Dendritic cell treated with granulocyte-macrophage colony-stimulating factor and Interleukin-4, amounts not matched to agents 40 ng/mL and 50 ng/mL, for 4 days (primary cell): ENCODE measurements around the gene EPS15.
A peak's percentile ranks its signal among the peaks of the same experiment; 100 is the strongest.
"Not testable (repeated sequence)": the region's sequence is repeated elsewhere in the genome, so short reads cannot be mapped to it uniquely, and the experiment has no call there.

ENCODE experiments used
- H3K27ac Mint-ChIP-seq: one replicate; pipeline ENCODE4 v1.8.0; 2022; ENCODE audit warnings: mild to moderate bottlenecking, mixed read lengths
- H3K27me3 Mint-ChIP-seq: one replicate; pipeline ENCODE4 v1.8.0; 2022; ENCODE audit warnings: mild to moderate bottlenecking, mixed read lengths
- H3K36me3 Mint-ChIP-seq: one replicate; pipeline ENCODE4 v1.8.0; 2022; ENCODE audit warnings: low read depth, mixed read lengths
- H3K4me1 Mint-ChIP-seq: one replicate; pipeline ENCODE4 v1.8.0; 2022; ENCODE audit warnings: low read depth, mixed read lengths
- H3K4me3 Mint-ChIP-seq: one replicate; pipeline ENCODE4 v1.8.0; 2022; ENCODE audit warnings: mild to moderate bottlenecking, moderate library complexity, mixed read lengths
- H3K9me3 Mint-ChIP-seq: one replicate; pipeline ENCODE4 v1.8.0; 2022; ENCODE audit warnings: mixed read lengths
- intact Hi-C: fragments of 100-400 bp; cut with micrococcal nuclease; formaldehyde crosslinking; loops from one replicate; pipeline ENCODE4 v1.15.0; 2022

EPS15 gene

DNA sequence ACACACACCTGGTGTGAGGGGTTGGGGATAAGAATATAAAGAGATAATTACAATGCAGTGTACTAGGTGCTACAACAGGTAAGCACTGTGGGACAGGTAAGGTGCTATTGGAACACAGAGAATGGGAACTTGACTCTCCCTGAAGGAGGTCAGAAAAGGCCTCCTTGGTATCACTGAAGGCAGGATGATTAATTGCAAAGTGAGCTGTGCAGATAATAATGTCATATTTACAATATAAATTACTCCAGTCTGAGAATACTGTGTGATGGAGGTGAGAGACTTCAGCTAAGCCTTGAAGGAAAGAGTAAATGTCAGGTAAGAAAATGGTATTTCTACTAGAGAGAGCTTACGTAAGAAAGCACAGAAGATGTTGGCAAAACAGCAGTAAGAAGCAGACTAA is 91.6 kb downstream of the EPS15 start:
- Mint-ChIP-seq H3K4me3 (no peak overlapping the region), H3K4me1 (no peaks in the 10 kb centered on the region), H3K36me3 (peaks cover 82% of the 10 kb centered on the region), H3K27me3 (no peaks in the 10 kb centered on the region), H3K9me3 (no peaks in the 10 kb centered on the region), H3K27ac (no peak overlapping the region)
- intact Hi-C loops, result no loop called here

DNA sequence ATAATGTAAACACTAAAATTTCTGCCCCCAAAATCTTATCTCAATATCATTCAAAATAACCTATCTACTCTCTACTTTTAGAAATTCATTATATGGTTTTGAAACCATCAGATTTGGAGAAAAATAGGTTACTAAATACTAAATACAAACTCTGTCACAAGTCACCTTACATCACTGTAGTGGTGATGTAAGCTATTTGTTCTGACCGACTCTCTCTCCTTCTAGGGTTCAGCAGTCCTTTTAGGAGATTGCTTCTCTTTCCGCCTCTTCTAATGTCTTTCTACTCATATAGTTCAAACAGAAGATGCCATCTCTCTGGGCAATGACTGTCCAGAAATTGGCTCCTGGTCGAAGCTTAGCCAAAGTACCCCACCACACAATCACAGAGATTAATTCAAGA is 93.1 kb downstream of the EPS15 start:
- no peaks in the 10 kb centered on the region for H3K4me1 Mint-ChIP-seq
- H3K4me3 Mint-ChIP-seq, result no peak overlapping the region
- H3K36me3 Mint-ChIP-seq, result peaks cover 94% of the 10 kb centered on the region
- no peak overlapping the region for H3K27ac Mint-ChIP-seq
- no peaks in the 10 kb centered on the region for H3K27me3 Mint-ChIP-seq
- intact Hi-C loops, result no loop called here
- no peaks in the 10 kb centered on the region for H3K9me3 Mint-ChIP-seq

DNA sequence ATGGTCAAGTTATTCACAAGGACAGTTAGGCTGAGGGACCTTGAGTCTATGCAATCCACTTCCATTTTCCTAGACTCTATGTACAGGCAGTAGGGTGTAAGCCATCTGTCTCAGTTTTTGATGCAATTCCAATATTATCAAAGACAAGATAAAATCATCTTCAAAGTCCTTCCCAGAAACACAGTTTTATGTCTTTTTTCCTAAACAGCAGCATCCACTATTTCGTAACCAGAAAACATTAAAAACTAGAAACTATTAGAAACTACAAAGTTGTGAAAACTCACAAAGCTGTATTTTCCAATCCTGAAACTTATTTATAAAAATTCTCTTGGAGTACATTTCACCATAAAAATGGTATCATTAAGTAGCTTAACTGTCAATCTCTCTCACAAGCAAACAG is 93.8 kb downstream of the EPS15 start:
- no peak overlapping the region for H3K4me3 Mint-ChIP-seq
- no peaks in the 10 kb centered on the region for H3K27me3 Mint-ChIP-seq
- intact Hi-C loops, result no loop called here
- peaks cover 94% of the 10 kb centered on the region for H3K36me3 Mint-ChIP-seq
- H3K27ac Mint-ChIP-seq, result no peak overlapping the region
- H3K4me1 Mint-ChIP-seq, result no peaks in the 10 kb centered on the region
- no peaks in the 10 kb centered on the region for H3K9me3 Mint-ChIP-seq

DNA sequence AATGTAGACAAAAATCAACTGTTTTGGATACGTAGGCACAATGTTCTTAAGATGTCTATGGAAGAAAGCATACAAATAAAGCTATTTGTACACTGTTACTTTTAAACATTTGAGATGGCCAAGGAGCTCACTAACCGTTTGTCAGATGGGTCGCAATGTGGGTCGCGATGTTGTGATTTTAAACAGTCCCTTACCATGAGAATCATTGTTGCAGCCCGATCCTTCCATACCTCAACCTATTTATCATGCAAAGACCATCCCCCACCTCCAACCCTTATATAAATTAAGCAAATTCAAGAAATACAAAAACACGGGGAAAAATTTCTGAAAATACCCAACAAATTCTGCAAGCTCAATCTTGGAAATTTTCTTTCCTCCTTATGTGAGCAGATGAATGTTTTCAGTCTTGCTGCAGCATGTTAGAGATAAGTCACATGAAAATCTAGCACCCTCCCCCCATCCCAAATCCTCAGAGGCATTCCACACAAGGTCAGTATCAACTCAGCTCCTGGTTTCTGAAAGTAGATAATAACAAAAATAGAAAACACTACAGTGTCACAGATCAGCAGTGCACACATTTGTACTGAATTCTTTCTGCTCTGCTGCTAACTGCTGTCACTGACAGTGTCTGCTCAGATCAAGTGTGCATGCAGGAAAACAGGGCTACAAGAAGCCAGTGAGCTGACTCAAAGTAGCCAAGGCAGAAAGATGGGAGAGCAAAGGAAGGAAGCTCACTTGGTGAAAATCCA is 95.8 kb downstream of the EPS15 start:
- Mint-ChIP-seq H3K27ac (peak overlapping the region; percentile 36), H3K4me3 (no peak overlapping the region), H3K9me3 (no peaks in the 10 kb centered on the region), H3K36me3 (peaks cover 92% of the 10 kb centered on the region), H3K4me1 (peaks cover 3% of the 10 kb centered on the region), H3K27me3 (no peaks in the 10 kb centered on the region)
- intact Hi-C loops, result no loop called here

DNA sequence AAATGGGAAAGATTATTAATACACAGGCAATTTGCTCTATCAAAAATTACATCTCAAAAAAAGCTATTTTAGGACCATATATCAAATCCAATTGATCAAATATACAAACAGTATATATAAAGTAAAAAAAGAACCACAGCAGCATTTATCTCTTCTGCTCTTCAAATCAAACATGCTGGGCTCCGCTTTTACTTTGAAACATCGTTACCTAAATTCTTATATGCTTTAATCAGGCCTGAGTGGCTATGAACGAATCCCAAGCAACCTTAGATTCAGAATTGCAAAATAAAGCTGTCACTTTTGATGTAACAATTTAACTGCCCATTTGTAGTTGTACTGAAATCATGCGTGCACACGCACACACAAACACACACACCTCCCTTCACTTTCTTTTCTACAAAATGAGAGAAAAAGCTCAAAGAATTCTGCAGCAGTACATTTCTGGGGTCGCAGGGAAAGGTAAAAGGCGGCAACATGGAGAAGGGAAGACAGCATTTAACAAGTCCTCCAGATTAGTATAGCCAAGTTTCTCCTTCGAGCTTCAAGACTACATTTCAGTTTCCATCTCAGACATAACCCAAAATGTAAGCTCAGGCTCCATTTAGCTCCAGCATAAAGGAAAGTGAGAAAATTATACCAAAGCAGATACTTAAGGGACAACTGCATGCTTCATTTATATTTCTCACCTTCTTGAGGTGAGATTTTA is 96.5 kb downstream of the EPS15 start:
- Mint-ChIP-seq H3K27me3 (no peaks in the 10 kb centered on the region), H3K9me3 (no peaks in the 10 kb centered on the region), H3K36me3 (peaks cover 92% of the 10 kb centered on the region), H3K27ac (no peak overlapping the region), H3K4me1 (peaks cover 6% of the 10 kb centered on the region), H3K4me3 (no peak overlapping the region)
- intact Hi-C loops, result no loop called here

DNA sequence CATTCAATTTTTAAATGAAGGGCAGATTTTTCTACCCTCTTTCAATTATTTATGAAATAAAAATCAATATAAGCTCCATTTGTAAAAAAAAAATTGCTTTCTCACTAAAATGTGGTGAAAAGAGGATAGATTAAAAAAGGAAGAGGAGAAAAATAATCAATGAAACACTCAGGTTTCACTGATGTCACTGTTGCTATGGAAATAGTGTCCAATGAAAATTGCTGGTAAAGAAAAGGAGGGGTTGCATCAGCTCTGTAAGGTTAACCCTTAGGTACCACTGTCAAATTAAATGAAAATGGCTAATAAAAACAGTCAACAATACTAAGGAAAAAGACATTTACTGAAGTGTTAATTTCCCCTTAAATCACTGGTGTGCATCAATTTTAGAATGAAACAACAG is 97.1 kb downstream of the EPS15 start:
- Mint-ChIP-seq H3K27me3 (no peaks in the 10 kb centered on the region), H3K27ac (no peak overlapping the region), H3K4me1 (peaks cover 6% of the 10 kb centered on the region), H3K4me3 (no peak overlapping the region), H3K36me3 (peaks cover 90% of the 10 kb centered on the region), H3K9me3 (no peaks in the 10 kb centered on the region)
- intact Hi-C loops, result no loop called here

DNA sequence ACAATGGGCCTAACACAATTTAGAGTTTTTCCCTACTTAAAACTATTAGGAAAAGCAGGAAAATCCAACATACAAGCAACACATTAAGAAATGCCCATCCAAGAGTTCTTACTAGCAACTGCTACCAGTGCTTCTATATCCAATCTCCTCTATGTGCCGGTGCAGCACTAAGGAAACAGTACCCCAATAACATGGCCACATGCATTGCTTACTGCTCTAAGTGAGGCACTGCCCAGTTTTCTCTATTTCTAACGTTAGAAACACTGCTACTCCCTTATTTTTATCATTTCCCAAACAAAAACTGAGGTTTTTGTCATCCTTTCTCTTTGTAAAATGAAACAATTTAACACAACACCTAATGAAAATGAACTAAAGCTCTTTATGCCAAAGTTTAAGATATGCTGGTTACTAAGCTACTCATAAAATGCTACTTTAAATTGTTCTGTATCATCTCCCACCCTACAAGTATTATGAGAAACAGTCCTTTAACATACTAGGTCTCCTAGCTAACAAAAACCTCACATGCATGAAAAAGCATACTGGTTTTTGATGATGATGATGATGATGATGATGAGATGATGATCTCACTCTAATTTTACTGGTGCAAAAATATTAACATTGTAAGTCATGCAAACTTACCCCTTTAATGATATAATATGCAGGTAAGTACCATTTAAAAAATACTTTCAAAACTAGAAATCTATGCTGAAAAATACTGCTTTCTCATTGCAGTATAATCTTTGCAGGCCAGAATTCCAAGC is 98.0 kb downstream of the EPS15 start:
- peak overlapping the region; percentile 41 for H3K27ac Mint-ChIP-seq

DNA sequence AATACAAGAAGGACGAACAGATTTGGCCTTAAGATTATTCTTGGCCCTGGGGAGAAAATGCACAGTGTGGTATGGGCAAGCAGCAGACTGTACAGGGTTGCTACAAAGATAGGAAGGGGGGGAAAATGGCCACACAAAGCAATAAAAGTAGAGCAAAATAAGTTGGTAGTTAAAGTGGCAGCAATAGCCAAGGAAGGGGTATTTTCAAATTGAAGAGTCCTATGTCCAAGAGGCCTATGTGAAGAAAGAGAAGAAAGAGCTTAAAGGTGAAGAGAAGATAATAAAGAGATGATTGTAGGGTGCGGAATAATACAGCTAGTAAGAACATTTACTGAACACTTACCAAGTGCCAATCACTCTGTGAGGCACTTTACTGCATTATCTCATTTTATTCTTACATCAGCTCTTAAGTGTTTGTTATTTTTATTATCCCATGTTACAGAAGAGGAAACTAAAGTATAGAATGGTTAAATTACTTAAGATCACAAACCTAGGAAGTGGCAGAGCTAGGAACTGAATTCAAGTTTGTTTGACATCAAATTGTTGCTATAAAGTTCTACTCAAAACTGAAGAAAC is 100.6 kb downstream of the EPS15 start:
- Mint-ChIP-seq H3K4me1 (peaks cover 11% of the 10 kb centered on the region), H3K4me3 (no peak overlapping the region), H3K36me3 (peaks cover 72% of the 10 kb centered on the region), H3K9me3 (no peaks in the 10 kb centered on the region), H3K27me3 (no peaks in the 10 kb centered on the region), H3K27ac (no peak overlapping the region)
- intact Hi-C loops, result loop anchor here (10.0 kb wide), 2 partner anchors 64 to 396 kb away; no protein-coding TSS in a partner anchor

More for the DNA sequence above, 98.0 kb downstream of the EPS15 start:
- Mint-ChIP-seq H3K9me3 (no peaks in the 10 kb centered on the region), H3K36me3 (peaks cover 84% of the 10 kb centered on the region), H3K27me3 (no peaks in the 10 kb centered on the region), H3K4me3 (no peak overlapping the region), H3K4me1 (peaks cover 8% of the 10 kb centered on the region)
- intact Hi-C loops, result no loop called here

DNA sequence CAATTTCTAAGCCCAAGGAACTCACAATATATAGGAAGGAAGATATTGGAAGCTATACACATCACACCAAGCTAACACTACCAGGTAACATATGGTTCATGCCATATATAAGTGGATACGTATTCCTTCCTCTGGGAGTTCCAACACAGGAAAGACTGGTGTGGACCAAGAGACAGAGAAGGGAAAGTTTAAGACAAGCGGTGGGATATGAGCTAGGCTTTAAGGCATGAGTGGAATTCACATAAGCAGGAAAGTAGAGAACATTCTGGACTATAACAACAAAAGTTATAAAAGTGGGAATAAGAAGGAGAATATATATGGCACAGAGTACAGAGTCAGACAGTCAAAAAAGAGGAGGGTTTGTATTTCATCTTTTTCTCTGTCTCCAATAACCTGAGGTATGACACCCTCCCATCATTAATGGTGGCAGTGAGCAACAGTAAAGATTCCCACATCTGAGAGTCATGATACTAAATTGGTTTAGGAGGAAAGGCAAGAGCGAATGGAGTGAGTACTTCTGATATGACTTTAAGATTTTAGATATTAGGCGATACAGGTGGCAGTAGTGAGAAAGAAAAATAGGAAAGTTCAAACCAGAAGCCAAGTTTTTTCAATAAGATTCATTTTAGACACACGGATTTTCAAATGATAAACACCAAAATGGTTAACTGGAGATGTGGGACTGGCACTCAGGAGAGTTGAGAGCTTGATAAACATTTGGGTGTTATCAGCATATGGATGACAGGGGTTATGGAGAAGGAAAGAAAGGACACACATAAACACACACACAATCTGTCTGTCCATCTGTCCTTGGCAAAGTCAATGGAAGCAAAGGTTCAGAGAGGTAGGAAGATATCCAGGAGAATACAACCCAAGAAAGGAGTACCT is 101.3 kb downstream of the EPS15 start:
- peaks cover 71% of the 10 kb centered on the region for H3K36me3 Mint-ChIP-seq
- H3K27ac Mint-ChIP-seq, result no peak overlapping the region
- intact Hi-C loops, result loop anchor here (10.0 kb wide), 2 partner anchors 63 to 397 kb away; no protein-coding TSS in a partner anchor
- no peak overlapping the region for H3K4me3 Mint-ChIP-seq
- peaks cover 11% of the 10 kb centered on the region for H3K4me1 Mint-ChIP-seq
- H3K27me3 Mint-ChIP-seq, result no peaks in the 10 kb centered on the region
- no peaks in the 10 kb centered on the region for H3K9me3 Mint-ChIP-seq

DNA sequence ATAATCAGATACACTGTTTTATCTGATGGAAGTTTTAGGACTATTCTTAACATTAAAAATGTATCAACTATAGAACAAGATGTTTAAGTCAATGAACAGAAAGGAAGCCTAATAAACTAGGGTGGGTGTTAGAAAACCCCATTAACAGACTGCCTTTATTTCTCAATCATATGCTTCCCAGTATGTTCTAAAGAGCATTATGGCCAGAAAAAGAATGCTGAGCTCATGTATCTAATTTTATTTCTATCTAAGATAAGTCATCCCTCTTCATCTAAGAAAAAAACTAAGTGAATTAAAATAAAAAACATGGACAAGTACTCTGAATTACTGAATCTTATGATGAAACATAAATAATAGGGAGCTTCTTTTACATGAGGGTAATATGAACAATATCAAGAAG is 102.2 kb downstream of the EPS15 start:
- Mint-ChIP-seq H3K36me3 (peaks cover 72% of the 10 kb centered on the region), H3K9me3 (no peaks in the 10 kb centered on the region), H3K4me3 (no peak overlapping the region), H3K27me3 (no peaks in the 10 kb centered on the region), H3K27ac (no peak overlapping the region), H3K4me1 (peaks cover 11% of the 10 kb centered on the region)
- intact Hi-C loops, result loop anchor here (10.0 kb wide), 2 partner anchors 62 to 398 kb away; no protein-coding TSS in a partner anchor

DNA sequence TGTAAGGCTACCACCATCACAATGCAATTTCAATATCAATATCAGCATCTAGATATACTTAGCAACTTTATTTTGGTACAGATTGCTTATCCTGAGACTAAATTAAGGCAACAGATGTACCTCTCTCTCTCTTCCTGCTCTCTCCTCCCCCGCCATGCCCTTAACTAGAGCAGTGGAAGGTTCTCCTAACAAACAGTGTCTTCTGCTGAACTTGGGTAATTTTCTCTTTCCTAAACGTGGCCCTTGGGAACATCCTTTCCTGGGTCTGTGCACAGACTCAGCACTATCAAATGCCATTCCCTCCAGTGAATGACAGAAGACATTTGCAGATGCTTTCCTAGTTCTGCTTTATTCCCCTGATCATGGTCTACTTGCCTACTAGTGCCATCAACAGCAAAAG is 103.1 kb downstream of the EPS15 start:
- H3K27me3 Mint-ChIP-seq, result no peaks in the 10 kb centered on the region
- H3K4me1 Mint-ChIP-seq, result peaks cover 11% of the 10 kb centered on the region
- no peak overlapping the region for H3K4me3 Mint-ChIP-seq
- intact Hi-C loops, result loop anchor here (10.0 kb wide), 2 partner anchors 61 to 399 kb away; no protein-coding TSS in a partner anchor
- H3K27ac Mint-ChIP-seq, result no peak overlapping the region
- peaks cover 68% of the 10 kb centered on the region for H3K36me3 Mint-ChIP-seq
- H3K9me3 Mint-ChIP-seq, result no peaks in the 10 kb centered on the region

DNA sequence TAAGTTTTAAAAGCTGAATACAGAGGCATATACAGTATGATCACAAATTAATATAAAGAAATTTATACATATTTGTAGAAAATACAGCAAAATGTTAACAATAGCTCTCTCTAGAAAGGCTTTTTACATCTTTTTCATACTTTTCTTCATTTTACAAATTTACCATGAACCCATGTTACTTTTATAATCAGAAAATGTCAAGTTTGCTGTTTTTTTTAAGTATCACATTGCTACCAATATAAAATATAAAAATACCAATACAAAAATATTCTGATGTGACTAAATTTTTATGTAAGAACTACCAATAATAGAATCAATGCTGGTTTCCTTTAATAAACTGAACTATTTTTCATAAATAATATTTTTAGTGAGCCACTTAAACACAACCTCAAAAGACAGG is 104.3 kb downstream of the EPS15 start:
- Mint-ChIP-seq H3K9me3 (no peaks in the 10 kb centered on the region), H3K4me3 (no peak overlapping the region), H3K27me3 (no peaks in the 10 kb centered on the region), H3K4me1 (peaks cover 11% of the 10 kb centered on the region), H3K36me3 (peaks cover 64% of the 10 kb centered on the region), H3K27ac (no peak overlapping the region)
- intact Hi-C loops, result loop anchor here (10.0 kb wide), 2 partner anchors 60 to 400 kb away; no protein-coding TSS in a partner anchor

DNA sequence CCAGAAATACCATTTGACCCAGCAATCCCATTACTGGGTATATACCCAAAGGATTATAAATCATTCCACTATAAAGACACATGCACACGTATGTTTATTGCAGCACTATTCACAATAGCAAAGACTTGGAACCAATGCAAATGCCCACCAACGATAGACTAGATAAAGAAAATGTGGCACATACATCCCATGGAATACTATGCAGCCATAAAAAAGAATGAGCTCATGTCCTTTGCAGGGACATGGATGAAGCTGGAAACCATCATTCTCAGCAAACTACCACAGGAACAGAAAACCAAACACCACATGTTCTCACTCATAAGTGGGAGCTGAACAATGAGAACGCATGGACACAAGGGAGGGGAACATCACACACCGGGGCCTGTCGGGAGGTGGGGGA is 107.2 kb downstream of the EPS15 start:
- H3K36me3 Mint-ChIP-seq, result peaks cover 69% of the 10 kb centered on the region
- intact Hi-C loops, result loop anchor here (10.0 kb wide), 2 partner anchors 57 to 403 kb away; no protein-coding TSS in a partner anchor
- H3K27ac Mint-ChIP-seq, result not testable (repeated sequence)

More for the DNA sequence above, 107.2 kb downstream of the EPS15 start:
- H3K4me1 Mint-ChIP-seq, H3K9me3 Mint-ChIP-seq, H3K4me3 Mint-ChIP-seq, H3K27me3 Mint-ChIP-seq: not testable (repeated sequence)
